Type B pancreatic cell (in vitro differentiated cells): ENCODE results near the gene ATP6V0A4. TPM values are rescaled to one million over a fixed set of nuclear protein-coding genes. Genes with fewer than 3 reads are reported as not detected.

Experiments used
- DNase-seq: peaks from one replicate; pipeline ENCODE4 v3.0.0; 2021; ENCODE audit warnings: mixed read lengths; ENCODE audit not compliant: unreplicated experiment; ENCODE audit errors: extremely low spot score
- H3K27ac Mint-ChIP-seq: 2 replicates; pipeline ENCODE4 v1.8.0; 2021; ENCODE audit warnings: mild to moderate bottlenecking, mixed read lengths
- H3K27me3 Mint-ChIP-seq: 2 replicates; pipeline ENCODE4 v1.8.0; 2021; ENCODE audit warnings: mixed read lengths
- H3K36me3 Mint-ChIP-seq: 2 replicates; pipeline ENCODE4 v1.8.0; 2021; ENCODE audit warnings: mixed read lengths
- H3K4me1 Mint-ChIP-seq: one replicate; pipeline ENCODE4 v1.8.0; 2021; ENCODE audit warnings: mixed read lengths; ENCODE audit not compliant: unreplicated experiment
- H3K4me3 Mint-ChIP-seq: 2 replicates; pipeline ENCODE4 v1.8.0; 2021; ENCODE audit warnings: mild to moderate bottlenecking, mixed read lengths
- H3K9me3 Mint-ChIP-seq: 2 replicates; pipeline ENCODE4 v1.8.0; 2021; ENCODE audit warnings: mixed read lengths
- CTCF ChIP-seq: fragments of 200-600 bp; sonication (generic); conservative IDR thresholded peaks from 2 replicates; pipeline ENCODE4 v1.5.0; 2021; ENCODE audit warnings: antibody characterized with exemption, mild to moderate bottlenecking
- long read RNA-seq: library from polyadenylated mRNA; unstranded; transcript quantifications from one replicate; pipeline ENCODE4 v2.0.0, GENCODE V29; 2020
- total RNA-seq: library from RNA; stranded (reverse); gene quantifications from 2 replicates; pipeline ENCODE4 v1.2.1, GENCODE V29; 2021; ENCODE audit warnings: low replicate concordance

The ATP6V0A4 gene
- total RNA-seq: 0.89 and 1.6 TPM in 2 replicates
- long read RNA-seq, transcript ATP6V0A4-203 (21 exons, 3,090 nt): major isoform, 9 of 13 reads
- long read RNA-seq, partial matches to known transcripts: 4 of 13 reads
- long read RNA-seq, other reads (novel, unspliced or antisense): 0 of 13 reads

DNA sequence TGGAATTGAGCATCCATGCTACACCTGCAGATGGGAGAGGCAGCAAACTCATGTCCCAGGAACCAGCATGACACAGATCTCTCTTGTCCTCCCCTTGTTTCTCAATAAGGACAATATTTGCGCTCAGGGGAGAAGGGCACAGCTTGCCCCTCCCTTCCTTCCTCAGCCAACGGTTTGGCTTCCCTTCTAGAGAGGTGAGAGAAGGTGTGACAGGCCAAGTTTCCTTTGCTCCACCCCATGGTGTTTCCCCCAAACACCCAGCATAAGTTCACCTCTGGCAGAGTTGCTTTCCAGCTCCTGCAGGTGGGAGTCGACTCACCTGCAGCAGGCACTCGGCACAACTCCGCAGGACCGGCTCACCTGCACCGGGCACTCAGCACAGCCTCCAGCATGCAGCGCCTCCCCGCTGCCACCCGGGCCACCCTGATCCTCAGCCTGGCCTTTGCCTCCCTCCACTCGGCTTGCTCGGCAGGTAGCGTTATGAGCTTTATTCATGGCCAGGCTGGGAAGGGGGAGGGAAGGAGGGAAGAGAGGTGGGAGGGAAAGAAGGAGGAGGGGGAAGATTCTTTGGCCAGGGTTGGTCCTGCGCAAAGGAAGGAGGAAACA lies at the start of gene ATP6V0A4, which contains the start of gene TMEM213:
Gene ATP6V0A4 (minus strand): TSS at position 482 of the 606 bp plus-strand sequence. CDS start 26,949 bp downstream, outside the sequence.
Gene TMEM213 (plus strand): TSS at position 280 of the 606 bp plus-strand sequence. CDS start 111 bp downstream, at position 391.
- H3K4me3 Mint-ChIP-seq: no peak within 1 kb of the TSS

DNA sequence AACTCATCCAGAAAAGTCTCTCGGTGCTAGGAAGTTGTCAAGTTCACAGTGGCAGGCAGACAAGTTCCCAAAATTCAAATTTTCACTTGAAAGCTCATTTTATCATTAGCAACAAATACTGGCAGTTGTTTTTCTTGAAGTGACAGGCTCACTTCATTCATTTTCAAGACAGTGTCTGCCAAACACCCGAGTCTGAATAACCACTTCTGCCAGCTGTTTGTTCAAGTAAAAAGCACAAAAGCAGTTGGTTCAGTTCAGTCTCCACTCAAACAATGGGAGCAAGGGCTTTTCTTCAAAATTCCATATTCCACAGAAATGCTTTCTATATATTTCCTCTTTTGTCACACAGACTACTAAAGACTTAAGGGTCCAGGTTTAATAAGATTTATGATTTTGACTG lies 47.7 kb upstream of the ATP6V0A4 start:
- Mint-ChIP-seq H3K4me1 (peaks cover 8% of the 10 kb centered on the region), H3K27me3 (no peaks in the 10 kb centered on the region), H3K36me3 (peaks cover 17% of the 10 kb centered on the region), H3K27ac (no peak overlapping the region), H3K9me3 (no peaks in the 10 kb centered on the region), H3K4me3 (no peak overlapping the region)
- DNase-seq: no peak
- no peak for TF ChIP-seq CTCF

More for the DNA sequence above, at the start of gene ATP6V0A4, which contains the start of gene TMEM213:
- Mint-ChIP-seq H3K9me3 (no peaks in the 10 kb centered on the region), H3K36me3 (no peaks in the 10 kb centered on the region), H3K27me3 (peaks cover 14% of the 10 kb centered on the region), H3K27ac (no peak within 1 kb of the TSS), H3K4me1 (peaks cover 6% of the 10 kb centered on the region)
- no peak for TF ChIP-seq CTCF
- DNase-seq: no peak

- no peaks in the 10 kb centered on the region for H3K9me3 Mint-ChIP-seq
- H3K4me3 Mint-ChIP-seq: no peak overlapping the region
- DNase-seq: no peak
- no peak overlapping the region for H3K27ac Mint-ChIP-seq
- H3K4me1 Mint-ChIP-seq: peaks cover 8% of the 10 kb centered on the region
- no peak for TF ChIP-seq CTCF
- H3K36me3 Mint-ChIP-seq: peaks cover 13% of the 10 kb centered on the region
- H3K27me3 Mint-ChIP-seq: no peaks in the 10 kb centered on the region
Observed at GRCh38 chr7:138843632-138844580, 45.9 kb upstream of the ATP6V0A4 start.

DNA sequence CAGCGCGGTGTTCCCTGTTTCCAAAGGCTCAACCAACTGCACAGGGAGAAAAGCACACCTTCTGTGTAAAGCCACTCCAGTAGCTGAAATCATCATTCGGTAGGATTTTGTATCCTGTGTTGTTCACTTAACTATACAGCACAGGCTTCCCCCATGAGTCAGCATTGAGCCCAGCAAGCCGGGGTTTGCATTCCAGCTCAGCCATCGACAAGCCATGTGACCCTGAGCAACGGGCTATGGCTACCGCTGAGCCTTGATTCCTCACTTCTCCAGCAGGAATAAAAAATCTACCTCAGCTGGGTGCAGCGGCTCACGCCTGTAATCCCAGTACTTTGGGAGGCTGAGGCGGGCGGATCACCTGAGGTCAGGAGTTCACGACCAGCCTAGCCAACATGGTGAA lies 44.1 kb upstream of the ATP6V0A4 start:
- Mint-ChIP-seq H3K36me3 (peaks cover 18% of the 10 kb centered on the region), H3K27me3 (no peaks in the 10 kb centered on the region), H3K9me3 (no peaks in the 10 kb centered on the region), H3K4me1 (peaks cover 4% of the 10 kb centered on the region), H3K4me3 (no peak overlapping the region), H3K27ac (no peak overlapping the region)
- DNase-seq: no peak
- TF ChIP-seq CTCF: no peak

DNA sequence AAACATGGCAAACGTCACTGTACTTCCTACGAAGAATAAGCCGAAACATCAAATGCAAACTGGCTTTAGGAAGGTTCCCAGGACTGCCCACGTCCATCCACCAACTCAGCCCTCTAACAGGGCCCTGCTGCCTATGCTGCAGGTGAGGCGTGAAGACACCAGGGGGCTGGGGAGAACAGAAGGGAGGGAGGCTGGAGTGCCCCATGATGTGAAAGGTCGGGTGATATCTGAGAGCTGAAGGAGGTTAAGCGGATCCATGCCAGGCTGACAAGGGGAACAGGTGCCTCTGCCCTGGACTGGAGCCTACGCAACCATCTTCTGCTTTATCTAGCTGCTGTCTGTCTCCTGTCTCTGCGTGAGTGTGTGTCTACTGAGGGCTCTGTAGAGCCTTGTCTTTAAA lies 40.2 kb upstream of the ATP6V0A4 start:
- H3K4me1 Mint-ChIP-seq: peaks cover 4% of the 10 kb centered on the region
- no peak for TF ChIP-seq CTCF
- no peaks in the 10 kb centered on the region for H3K9me3 Mint-ChIP-seq
- no peaks in the 10 kb centered on the region for H3K27me3 Mint-ChIP-seq
- H3K36me3 Mint-ChIP-seq: peaks cover 28% of the 10 kb centered on the region
- no peak overlapping the region for H3K27ac Mint-ChIP-seq
- DNase-seq: no peak
- no peak overlapping the region for H3K4me3 Mint-ChIP-seq
